H1 (cell line): ENCODE results near the gene NANOS2. TPM values are rescaled to one million over a fixed set of nuclear protein-coding genes. Genes with fewer than 3 reads are reported as not detected.

Source experiments
- CTCF ChIA-PET: fragments of 300-600 bp; sonication (Branson Sonifier 250); formaldehyde crosslinking; loops from one replicate; lab custom pipeline; 2021; ENCODE audit not compliant: partially characterized antibody; lab: Charles Lee
- POLR2A ChIA-PET: fragments of 300-600 bp; sonication (Branson Sonifier 250); formaldehyde crosslinking; loops from one replicate; lab custom pipeline; 2021; ENCODE audit warnings: inconsistent platforms; ENCODE audit not compliant: partially characterized antibody; lab: Charles Lee
- DNase-seq, 2 experiments: peaks; one replicate each; pipeline versions ENCODE4 v3.0.0 to v3.0.0-alpha.2; 2010 to 2022; ENCODE audit warnings: low spot score in 2 of 2, low read depth in 1 of 2, mixed read lengths in 1 of 2
- FAIRE-seq: peaks from 2 replicates; lab custom pipeline; 2011; peaks lifted over from hg19 to GRCh38; lab: Jason Lieb, UNC
- H2AFZ ChIP-seq: 2 replicates; pipeline ENCODE4 v1.8.1; 2012; ENCODE audit warnings: low read length, inconsistent platforms
- H2AK5ac ChIP-seq: 2 replicates; pipeline ENCODE4 v1.6.1; 2013; ENCODE audit warnings: low read depth, low read length
- H2BK120ac ChIP-seq: replicated peaks from 2 replicates; pipeline ENCODE3; 2013; ENCODE audit warnings: low read depth, low read length, inconsistent platforms
- H2BK12ac ChIP-seq: 2 replicates; pipeline ENCODE4 v1.6.1; 2013; ENCODE audit warnings: low read depth, low read length
- H2BK15ac ChIP-seq: 2 replicates; pipeline ENCODE4 v1.6.1; 2013; ENCODE audit warnings: low read length
- H2BK20ac ChIP-seq: 2 replicates; pipeline ENCODE4 v1.6.1; 2013; ENCODE audit warnings: low read length
- H2BK5ac ChIP-seq: 2 replicates; pipeline ENCODE4 v1.6.1; 2013; ENCODE audit warnings: low read depth, low read length
- H3K14ac ChIP-seq: 2 replicates; pipeline ENCODE4 v1.6.1; 2013; ENCODE audit warnings: inconsistent platforms; ENCODE audit not compliant: insufficient read length
- H3K18ac ChIP-seq: 2 replicates; pipeline ENCODE4 v1.6.1; 2013; ENCODE audit warnings: low read length; ENCODE audit errors: extremely low read depth
- H3K23ac ChIP-seq: 2 replicates; pipeline ENCODE4 v1.6.1; 2013; ENCODE audit warnings: inconsistent platforms; ENCODE audit not compliant: insufficient read length
- H3K23me2 ChIP-seq: 2 replicates; pipeline ENCODE4 v1.6.1; 2013; ENCODE audit warnings: low read depth, low read length
- H3K27ac ChIP-seq: 2 replicates; pipeline ENCODE4 v1.6.1; 2011; ENCODE audit warnings: low read depth, low read length, inconsistent platforms
- H3K27me3 ChIP-seq, 4 experiments: replicated peaks in 1 of 4; 1 replicate in 1 of 4; 2 replicates in 3 of 4; pipeline versions ENCODE4 v1.6.1 to v1.8.1; 2011 to 2013; ENCODE audit warnings: low read length in 3 of 4, mild to moderate bottlenecking in 3 of 4, inconsistent platforms in 2 of 4, mixed read lengths in 2 of 4, moderate library complexity in 1 of 4; ENCODE audit not compliant: control insufficient read depth in 3 of 4, insufficient read depth in 3 of 4; ENCODE audit errors: extremely low read depth in 1 of 4
- H3K36me3 ChIP-seq, 4 experiments: 2 replicates each; pipeline versions ENCODE4 v1.6.1 to v1.8.1; 2011 to 2013; ENCODE audit warnings: mild to moderate bottlenecking in 4 of 4, low read length in 3 of 4, moderate library complexity in 2 of 4, control low read depth in 1 of 4, inconsistent platforms in 1 of 4; ENCODE audit not compliant: insufficient read depth in 4 of 4, control insufficient read depth in 2 of 4
- H3K4ac ChIP-seq: replicated peaks from 2 replicates; pipeline ENCODE3; 2013; ENCODE audit warnings: low read length, low read depth, mixed read lengths, inconsistent platforms; ENCODE audit not compliant: insufficient read length
- H3K4me1 ChIP-seq, 4 experiments: replicated peaks in 1 of 4; 1 replicate in 1 of 4; 2 replicates in 3 of 4; pipeline versions ENCODE4 v1.6.1 to v1.8.1; 2011 to 2013; ENCODE audit warnings: low read length in 3 of 4, inconsistent platforms in 2 of 4, mixed read lengths in 1 of 4; ENCODE audit not compliant: insufficient read depth in 4 of 4, control insufficient read depth in 3 of 4
- H3K4me2 ChIP-seq, 2 experiments: 2 replicates each; pipeline versions ENCODE4 v1.6.1 to v1.8.1; 2011 to 2013; ENCODE audit warnings: low read depth in 2 of 2, low read length in 2 of 2, control low read depth in 1 of 2, inconsistent platforms in 1 of 2, mild to moderate bottlenecking in 1 of 2; ENCODE audit not compliant: insufficient read depth in 1 of 2
- H3K4me3 ChIP-seq, 4 experiments: fragments of 200-600, 300-600 bp in 1 of 4; sonication (generic), shearing (Covaris generic), sonication (Bioruptor Twin) in 1 of 4; 2 replicates each; pipeline versions ENCODE4 v1.5.1 to v1.8.1; 2011 to 2016; ENCODE audit warnings: low read length in 4 of 4, low read depth in 3 of 4, control low read depth in 2 of 4, inconsistent platforms in 2 of 4, mild to moderate bottlenecking in 2 of 4, mixed read lengths in 1 of 4, moderate library complexity in 1 of 4; ENCODE audit not compliant: insufficient read depth in 2 of 4; ENCODE audit errors: extremely low read depth in 1 of 4
- H3K56ac ChIP-seq: replicated peaks from 2 replicates; pipeline ENCODE3; 2013; ENCODE audit warnings: low read depth, mild to moderate bottlenecking, mixed read lengths, low read length, inconsistent platforms; ENCODE audit not compliant: insufficient read length
- H3K79me1 ChIP-seq: 2 replicates; pipeline ENCODE4 v1.6.1; 2013; ENCODE audit warnings: low read depth, low read length, control low read depth
- H3K79me2 ChIP-seq, 2 experiments: 2 replicates each; pipeline versions ENCODE4 v1.6.1 to v1.8.1; 2012 to 2013; ENCODE audit warnings: low read length in 2 of 2, mild to moderate bottlenecking in 2 of 2, inconsistent platforms in 1 of 2; ENCODE audit not compliant: insufficient read depth in 2 of 2, control insufficient read depth in 1 of 2
- H3K9ac ChIP-seq, 4 experiments: replicated peaks in 1 of 4; 1 replicate in 1 of 4; 2 replicates in 3 of 4; pipeline versions ENCODE4 v1.6.1 to v1.8.1; 2011 to 2013; ENCODE audit warnings: low read depth in 3 of 4, low read length in 3 of 4, control low read depth in 2 of 4, mild to moderate bottlenecking in 2 of 4, moderate library complexity in 2 of 4, inconsistent platforms in 1 of 4; ENCODE audit errors: extremely low read depth in 1 of 4
- H3K9me3 ChIP-seq, 2 experiments: 2 replicates each; pipeline versions ENCODE4 v1.6.1 to v1.8.1; 2012 to 2013; ENCODE audit warnings: mild to moderate bottlenecking in 2 of 2, moderate library complexity in 2 of 2, control low read depth in 1 of 2, inconsistent platforms in 1 of 2, low read depth in 1 of 2, low read length in 1 of 2, mixed read lengths in 1 of 2; ENCODE audit not compliant: insufficient read depth in 2 of 2
- H4K20me1 ChIP-seq, 2 experiments: replicated peaks in 1 of 2; 2 replicates each; pipeline versions ENCODE3 to v1.8.1; 2011 to 2013; ENCODE audit warnings: inconsistent platforms in 2 of 2, low read length in 2 of 2, mild to moderate bottlenecking in 1 of 2; ENCODE audit not compliant: insufficient read depth in 2 of 2, control insufficient read depth in 1 of 2
- H4K5ac ChIP-seq: 2 replicates; pipeline ENCODE4 v1.6.1; 2013; ENCODE audit warnings: low read length, low read depth, mixed read lengths, inconsistent platforms; ENCODE audit not compliant: insufficient read length
- H4K8ac ChIP-seq: 2 replicates; pipeline ENCODE4 v1.8.0; 2013; ENCODE audit warnings: mild to moderate bottlenecking, moderate library complexity, low read length, inconsistent platforms; ENCODE audit not compliant: insufficient read depth; ENCODE audit errors: extremely low read depth
- H4K91ac ChIP-seq: replicated peaks from 2 replicates; pipeline ENCODE3; 2013; ENCODE audit warnings: low read length, mixed read lengths, inconsistent platforms; ENCODE audit not compliant: insufficient read length
- WGBS, 2 experiments: shearing (Covaris generic) in 1 of 2; methylation state at CpG; one replicate each; pipeline versions ENCODE4 v1.1.6 to v1.1.7; 2013 to 2015; ENCODE audit warnings: low lambda C conversion rate in 2 of 2, mixed read lengths in 2 of 2, inconsistent platforms in 1 of 2, low coverage in 1 of 2, missing lambda C conversion rate in 1 of 2; ENCODE audit not compliant: insufficient replicate concordance in 2 of 2, insufficient coverage in 1 of 2, insufficient read length in 1 of 2; ENCODE audit errors: extremely low coverage in 1 of 2, missing lambda C conversion rate in 1 of 2; 5-methylcytosine and 5-hydroxymethylcytosine counted together
- polyA plus RNA-seq, 7 experiments: library from polyadenylated mRNA; depleted of rRNA in 3 of 7; stranded (reverse) in 5 of 7; unstranded in 2 of 7; fragments of >200 nt in 5 of 7; fragments of 200-250 nt in 2 of 7; gene quantifications; 1 replicate in 5 of 7; 2 replicates in 1 of 7; 4 replicates in 1 of 7; pipeline versions ENCODE4 v1.2.1 to v1.2.3, GENCODE V29; 2011 to 2013; ENCODE audit warnings: missing spikeins in 2 of 7, mixed read lengths in 2 of 7
- total RNA-seq: library from RNA; stranded (reverse); fragmentation: NEBNext Ultra II Directional; extraction: Animal tissue kit (Norgen Biotek cat#: 25700); gene quantifications from 2 replicates; pipeline ENCODE4 v1.2.1, GENCODE V29; 2021

The NANOS2 gene
- total and polyA plus RNA-seq, 2 of the 8 experiments (the other 6 are each of a cell fraction or from before 2014, with no cell fraction given): 0.20 TPM; not detected in 1

- Histone ChIP-seq H3K56ac (no peak overlapping the region), H4K8ac (no peak overlapping the region), H3K4ac (no peak overlapping the region), H3K79me2 (peaks cover 0 to 11% of the 10 kb centered on the region in 2 experiments; a peak in 2 of 4 replicates), H3K23me2 (peaks cover 7% of the 10 kb centered on the region; the same call in 1 of the 2 replicates), H3K4me2 (no peak overlapping the region), H3K9ac (no peak overlapping the region), H3K14ac (no peak overlapping the region), H3K27ac (no peak overlapping the region), H3K4me1 (peaks cover 0 to 12% (median 8%) of the 10 kb centered on the region in 4 experiments; a peak in 6 of 7 replicates), H3K36me3 (peaks cover 0 to 15% (median 3%) of the 10 kb centered on the region in 4 experiments; a peak in 3 of 8 replicates), H2BK5ac (no peak overlapping the region), H4K20me1 (peaks cover 5 to 7% of the 10 kb centered on the region in 2 experiments), H2BK15ac (no peak overlapping the region), H2BK120ac (no peak overlapping the region), H3K23ac (no peak overlapping the region), H2BK12ac (no peak overlapping the region), H3K18ac (no peak overlapping the region), H2BK20ac (no peak overlapping the region), H3K27me3 (no peaks in the 10 kb centered on the region; a peak in 1 of 7 replicates), H2AK5ac (no peak overlapping the region), H3K79me1 (peaks cover 2% of the 10 kb centered on the region; the same call in 1 of the 2 replicates), H4K91ac (no peak overlapping the region), H4K5ac (no peak overlapping the region), H3K4me3 (no peak overlapping the region), H2AFZ (no peak overlapping the region), H3K9me3 (no peaks in the 10 kb centered on the region)
- DNase-seq (no peak), FAIRE-seq (no peak)
- POLR2A ChIA-PET: interaction anchor here (0.8 to 13.7 kb wide), 5 partner anchors 7 to 38 kb away, joined by 4 to 277 read pairs (median 4); partner anchors contain the start of genes FOXA3, IRF2BP1, MYPOP and SYMPK
- WGBS, 2 experiments: 94% methylated on average over 25 of the region's 34 CpGs; no CpG with 5 or more reads in 1 of the 2 experiments
- CTCF ChIA-PET: interaction anchor here (1.0 to 12.4 kb wide), 2 partner anchors 9 to 11 kb away, joined by 10 to 208 read pairs; partner anchors contain the start of genes FOXA3, IRF2BP1 and SYMPK
Observed at GRCh38 chr19:45872095-45872919, 42.3 kb downstream of the NANOS2 start.
